Measurements from ENCODE around the gene EIF3K.

Gene EIF3K

GRCh38 chr19:38648769-38649304, 29.8 kb downstream of the EIF3K start:
- in situ Hi-C loops (cut with HindIII; ENCODE audit: low sequenced_read_pairs) = no loop called here

GRCh38 chr19:38649305-38650171, 30.6 kb downstream of the EIF3K start:
- in situ Hi-C loops (cut with HindIII; ENCODE audit: low sequenced_read_pairs) = no loop called here

GRCh38 chr19:38650172-38650775, 31.3 kb downstream of the EIF3K start:
- in situ Hi-C loops (cut with HindIII; ENCODE audit: low sequenced_read_pairs) = no loop called here

GRCh38 chr19:38650911-38651584, 32.1 kb downstream of the EIF3K start:
- in situ Hi-C loops (cut with HindIII; ENCODE audit: low sequenced_read_pairs) = no loop called here

- in situ Hi-C loops (cut with HindIII; ENCODE audit: low sequenced_read_pairs) = no loop called here
Measured at GRCh38 chr19:38653028-38653571, 34.1 kb downstream of the EIF3K start.

GRCh38 chr19:38654628-38655055, 35.7 kb downstream of the EIF3K start:
- in situ Hi-C loops (cut with HindIII; ENCODE audit: low sequenced_read_pairs) = no loop called here

- in situ Hi-C loops (cut with HindIII; ENCODE audit: low sequenced_read_pairs) = no loop called here
Measured at GRCh38 chr19:38655148-38655824, 36.3 kb downstream of the EIF3K start.

- in situ Hi-C loops (cut with HindIII; ENCODE audit: low sequenced_read_pairs) = no loop called here
Measured at GRCh38 chr19:38656171-38656981, 37.4 kb downstream of the EIF3K start.

GRCh38 chr19:38657633-38658222, 38.7 kb downstream of the EIF3K start:
- in situ Hi-C loops (cut with HindIII; ENCODE audit: low sequenced_read_pairs) = no loop called here

GRCh38 chr19:38658462-38659306, 39.7 kb downstream of the EIF3K start:
- in situ Hi-C loops (cut with HindIII; ENCODE audit: low sequenced_read_pairs) = no loop called here

- in situ Hi-C loops (cut with HindIII; ENCODE audit: low sequenced_read_pairs) = no loop called here
Measured at GRCh38 chr19:38660724-38661123, 41.7 kb downstream of the EIF3K start.

GRCh38 chr19:38661136-38661535, 42.1 kb downstream of the EIF3K start:
- in situ Hi-C loops (cut with HindIII; ENCODE audit: low sequenced_read_pairs) = no loop called here

GRCh38 chr19:38661996-38662395, 43.0 kb downstream of the EIF3K start:
- in situ Hi-C loops (cut with HindIII; ENCODE audit: low sequenced_read_pairs) = no loop called here

GRCh38 chr19:38662537-38663155, 43.7 kb downstream of the EIF3K start:
- in situ Hi-C loops (cut with HindIII; ENCODE audit: low sequenced_read_pairs) = no loop called here

GRCh38 chr19:38663156-38663651, 44.2 kb downstream of the EIF3K start:
- in situ Hi-C loops (cut with HindIII; ENCODE audit: low sequenced_read_pairs) = no loop called here

- in situ Hi-C loops (cut with HindIII; ENCODE audit: low sequenced_read_pairs) = no loop called here
Measured at GRCh38 chr19:38663957-38664502, 45.0 kb downstream of the EIF3K start.

GRCh38 chr19:38664503-38665211, 45.7 kb downstream of the EIF3K start:
- in situ Hi-C loops (cut with HindIII; ENCODE audit: low sequenced_read_pairs) = no loop called here
